ENCODE data around the gene NDUFAF3. TPM values are rescaled to one million over a fixed set of nuclear protein-coding genes. Genes with fewer than 3 reads are reported as not detected.

The NDUFAF3 gene
- total RNA-seq, 1 experiment from 2014 or later, result 36.8 TPM

- Mint-ChIP-seq H3K27me3 (ENCODE audit: low read depth) (no peaks in the 10 kb centered on the region), H3K4me3 (peak overlapping the region; percentile 83), H3K9me3 (no peaks in the 10 kb centered on the region), H3K4me1 (peaks cover 23% of the 10 kb centered on the region), H3K36me3 (peaks cover 4% of the 10 kb centered on the region; the same call in 1 of the 2 replicates), H3K27ac (no peak overlapping the region)
- DNase-seq (ENCODE audit: low spot score), result no peak
- ChIA-PET POLR2A (interaction anchor here (1.2 to 3.6 kb wide), 3 partner anchors 15 to 38 kb away, joined by 3 to 61 read pairs (median 3); partner anchors contain the start of genes IMPDH2 and WDR6), CTCF (interaction anchor here (5.9 to 7.6 kb wide), 2 partner anchors 15 to 21 kb away, joined by 86 to 107 read pairs; partner anchors contain the start of gene WDR6)
- TF ChIP-seq SOX15 (CRISPR knock-in tag; IDR thresholded peaks at IDR 0.05), result no peak
- no peak for TF ChIP-seq ATF1 (CRISPR knock-in tag; IDR thresholded peaks at IDR 0.05)
- no peak for TF ChIP-seq PRRX2 (CRISPR knock-in tag; IDR thresholded peaks at IDR 0.05)
- no peak for TF ChIP-seq KAT7 (CRISPR knock-in tag; IDR thresholded peaks at IDR 0.05; ENCODE audit: borderline replicate concordance)
- no peak for TF ChIP-seq OVOL2 (CRISPR knock-in tag; IDR thresholded peaks at IDR 0.05; ENCODE audit: borderline replicate concordance)
- TF ChIP-seq E2F5 (CRISPR knock-in tag; IDR thresholded peaks at IDR 0.05), result no peak
- ATAC-seq, result no peak
Observed at GRCh38 chr3:48991851-48992545, 29.9 kb upstream of the NDUFAF3 start.

- POLR2A ChIA-PET, result interaction anchor here (1.0 kb wide), 1 partner anchor 13 kb away, joined by 4 read pairs; the partner anchor contains the start of gene WDR6
- TF ChIP-seq MXD4 (CRISPR knock-in tag; IDR thresholded peaks at IDR 0.05; ENCODE audit: borderline replicate concordance) (no peak), PREB (CRISPR knock-in tag; IDR thresholded peaks at IDR 0.05; ENCODE audit: borderline replicate concordance) (no peak), ZNF532 (CRISPR knock-in tag; IDR thresholded peaks at IDR 0.05; ENCODE audit: borderline replicate concordance) (no peak), ATF6 (CRISPR knock-in tag; IDR thresholded peaks at IDR 0.05) (no peak), CTCF (IDR thresholded peaks at IDR 0.05) (no peak), SP1 (CRISPR knock-in tag; conservative IDR thresholded peaks at IDR 0.05) (no peak), SMAD3 (CRISPR knock-in tag; IDR thresholded peaks at IDR 0.05; ENCODE audit: borderline replicate concordance) (no peak), ZBTB43 (CRISPR knock-in tag; IDR thresholded peaks at IDR 0.05) (no peak), TEAD4 (CRISPR knock-in tag; IDR thresholded peaks at IDR 0.05) (no peak), IRF2 (CRISPR knock-in tag; IDR thresholded peaks at IDR 0.05; ENCODE audit: borderline replicate concordance, low read depth) (no peak), ZBTB21 (CRISPR knock-in tag; IDR thresholded peaks at IDR 0.05; ENCODE audit: borderline replicate concordance) (no peak), NR2C2 (CRISPR knock-in tag; IDR thresholded peaks at IDR 0.05) (no peak), FOXP1 (CRISPR knock-in tag; IDR thresholded peaks at IDR 0.05; ENCODE audit: borderline replicate concordance) (no peak), IRF1 (CRISPR knock-in tag; IDR thresholded peaks at IDR 0.05) (no peak), ZNF396 (CRISPR knock-in tag; IDR thresholded peaks at IDR 0.05; ENCODE audit: borderline replicate concordance) (no peak), GTF2I (CRISPR knock-in tag; conservative IDR thresholded peaks at IDR 0.05) (no peak), TP53 (CRISPR knock-in tag; IDR thresholded peaks at IDR 0.05) (no peak)
- ATAC-seq (no peak), DNase-seq (ENCODE audit: low spot score) (no peak)
- CTCF ChIA-PET, result interaction anchor here (0.7 to 1.0 kb wide), 2 partner anchors 20 to 35 kb away, joined by 3 read pairs; no protein-coding TSS in a partner anchor
- Mint-ChIP-seq H3K36me3 (peaks cover 4% of the 10 kb centered on the region; the same call in 1 of the 2 replicates), H3K27me3 (ENCODE audit: low read depth) (no peaks in the 10 kb centered on the region), H3K9me3 (no peaks in the 10 kb centered on the region), H3K27ac (no peak overlapping the region), H3K4me1 (peaks cover 19% of the 10 kb centered on the region), H3K4me3 (no peak overlapping the region)
Observed at GRCh38 chr3:48993834-48994233, 28.1 kb upstream of the NDUFAF3 start.
